Nephron progenitor cell (in vitro differentiated cells): ENCODE measurements around the gene MYO1B.

Experiments
- DNase-seq: peaks from one replicate; pipeline ENCODE4 v3.0.0; 2021
- H3K27ac Mint-ChIP-seq: 2 replicates; pipeline ENCODE4 v1.8.0; 2021; ENCODE audit warnings: mild to moderate bottlenecking, moderate library complexity, mixed read lengths
- H3K27me3 Mint-ChIP-seq: 2 replicates; pipeline ENCODE4 v1.8.0; 2021; ENCODE audit warnings: mild to moderate bottlenecking, low read depth, mixed read lengths; ENCODE audit not compliant: poor library complexity
- H3K36me3 Mint-ChIP-seq: 2 replicates; pipeline ENCODE4 v1.8.0; 2021; ENCODE audit warnings: low read depth, mixed read lengths
- H3K4me1 Mint-ChIP-seq: 2 replicates; pipeline ENCODE4 v1.8.0; 2021; ENCODE audit warnings: mixed read lengths
- H3K4me3 Mint-ChIP-seq: 2 replicates; pipeline ENCODE4 v1.8.0; 2021; ENCODE audit warnings: mild to moderate bottlenecking, moderate library complexity, mixed read lengths
- H3K9me3 Mint-ChIP-seq: 2 replicates; pipeline ENCODE4 v1.8.0; 2021; ENCODE audit warnings: mild to moderate bottlenecking, moderate library complexity, mixed read lengths
- TF ChIP-seq, protein P1 (sequence below): fragments of 200-600 bp; sonication (generic); IDR thresholded peaks from 2 replicates; pipeline ENCODE4 v1.5.0; 2021; ENCODE audit warnings: antibody characterized with exemption

The MYO1B gene

DNA sequence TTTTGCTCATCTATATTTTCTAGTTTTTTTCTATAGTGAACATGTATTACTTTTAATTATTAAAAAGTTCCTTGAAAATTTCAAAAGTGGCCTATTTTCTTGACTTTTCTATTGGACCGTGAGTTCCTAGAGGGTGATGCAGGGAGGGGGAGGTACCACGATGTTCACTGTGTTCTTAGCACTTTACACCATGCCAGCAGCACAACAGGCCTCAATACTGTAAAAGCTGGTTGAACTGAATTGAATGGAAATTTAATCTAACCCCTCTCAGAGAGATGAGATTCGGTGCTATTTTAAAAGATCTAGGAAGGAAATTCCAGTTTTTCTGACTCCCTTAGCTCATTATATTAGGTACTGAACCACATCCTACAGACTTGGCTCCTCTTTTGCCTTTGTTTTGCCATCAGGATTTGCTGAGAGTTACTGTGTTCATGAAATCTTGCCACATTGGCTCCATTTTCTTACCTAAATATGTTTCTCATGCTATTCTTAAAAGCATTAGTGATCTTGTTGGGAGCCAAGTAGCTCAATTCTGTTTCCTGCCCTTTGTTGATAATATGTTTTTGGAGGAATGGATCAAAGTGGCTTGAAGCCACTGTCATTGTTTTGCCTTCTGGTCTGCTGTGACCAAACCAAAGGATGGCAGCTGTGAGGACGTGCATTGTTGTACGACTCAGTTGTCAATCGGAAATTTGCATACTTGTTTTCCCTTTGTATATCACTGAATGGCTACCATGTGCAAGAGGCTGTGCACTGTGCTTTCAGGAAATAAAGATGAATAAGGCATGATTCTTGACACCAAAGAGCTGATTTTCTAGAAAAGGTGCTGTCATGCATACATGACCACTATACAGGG, 25.3 kb downstream of the MYO1B start:
- H3K27me3 Mint-ChIP-seq = no peaks in the 10 kb centered on the region
- H3K4me1 Mint-ChIP-seq = peaks cover 59% of the 10 kb centered on the region
- peak overlapping the region; percentile 4 for H3K27ac Mint-ChIP-seq
- no peak overlapping the region for H3K4me3 Mint-ChIP-seq
- H3K9me3 Mint-ChIP-seq = no peaks in the 10 kb centered on the region
- DNase-seq = no peak
- H3K36me3 Mint-ChIP-seq = peaks cover 23% of the 10 kb centered on the region
- TF ChIP-seq, protein P1, sequence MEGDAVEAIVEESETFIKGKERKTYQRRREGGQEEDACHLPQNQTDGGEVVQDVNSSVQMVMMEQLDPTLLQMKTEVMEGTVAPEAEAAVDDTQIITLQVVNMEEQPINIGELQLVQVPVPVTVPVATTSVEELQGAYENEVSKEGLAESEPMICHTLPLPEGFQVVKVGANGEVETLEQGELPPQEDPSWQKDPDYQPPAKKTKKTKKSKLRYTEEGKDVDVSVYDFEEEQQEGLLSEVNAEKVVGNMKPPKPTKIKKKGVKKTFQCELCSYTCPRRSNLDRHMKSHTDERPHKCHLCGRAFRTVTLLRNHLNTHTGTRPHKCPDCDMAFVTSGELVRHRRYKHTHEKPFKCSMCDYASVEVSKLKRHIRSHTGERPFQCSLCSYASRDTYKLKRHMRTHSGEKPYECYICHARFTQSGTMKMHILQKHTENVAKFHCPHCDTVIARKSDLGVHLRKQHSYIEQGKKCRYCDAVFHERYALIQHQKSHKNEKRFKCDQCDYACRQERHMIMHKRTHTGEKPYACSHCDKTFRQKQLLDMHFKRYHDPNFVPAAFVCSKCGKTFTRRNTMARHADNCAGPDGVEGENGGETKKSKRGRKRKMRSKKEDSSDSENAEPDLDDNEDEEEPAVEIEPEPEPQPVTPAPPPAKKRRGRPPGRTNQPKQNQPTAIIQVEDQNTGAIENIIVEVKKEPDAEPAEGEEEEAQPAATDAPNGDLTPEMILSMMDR = no peak

GRCh38 chr2:191272064-191272463, 26.9 kb downstream of the MYO1B start:
- no peaks in the 10 kb centered on the region for H3K27me3 Mint-ChIP-seq
- H3K27ac Mint-ChIP-seq = no peak overlapping the region
- H3K4me1 Mint-ChIP-seq = peaks cover 43% of the 10 kb centered on the region
- TF ChIP-seq, protein P1 = no peak
- no peaks in the 10 kb centered on the region for H3K9me3 Mint-ChIP-seq
- no peak for DNase-seq
- peaks cover 38% of the 10 kb centered on the region for H3K36me3 Mint-ChIP-seq
- no peak overlapping the region for H3K4me3 Mint-ChIP-seq

DNA sequence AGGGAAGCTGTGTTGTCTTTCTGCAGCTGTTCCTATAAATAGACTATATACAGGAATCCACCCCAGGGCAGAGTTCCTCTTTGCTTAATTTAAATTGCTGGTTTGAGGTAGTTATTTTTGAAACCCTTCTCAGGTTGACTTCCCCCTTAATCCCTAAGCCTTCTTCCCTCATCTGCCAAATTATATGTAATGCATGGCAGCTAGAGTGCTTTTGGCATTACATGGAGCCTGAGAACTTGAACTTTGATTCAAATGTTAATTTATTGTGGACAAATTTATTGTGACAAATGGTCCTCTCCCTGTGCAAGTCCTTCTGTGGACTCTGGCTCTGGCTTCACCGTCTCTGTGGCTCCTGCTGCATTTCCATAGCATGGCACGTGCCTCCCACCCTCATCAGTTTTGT, 29.2 kb downstream of the MYO1B start:
- TF ChIP-seq, protein P1 = no peak
- Mint-ChIP-seq H3K27me3 (no peaks in the 10 kb centered on the region), H3K4me3 (no peak overlapping the region), H3K27ac (peak overlapping the region; percentile 65), H3K9me3 (no peaks in the 10 kb centered on the region), H3K36me3 (peaks cover 44% of the 10 kb centered on the region), H3K4me1 (peaks cover 30% of the 10 kb centered on the region)
- no peak for DNase-seq

DNA sequence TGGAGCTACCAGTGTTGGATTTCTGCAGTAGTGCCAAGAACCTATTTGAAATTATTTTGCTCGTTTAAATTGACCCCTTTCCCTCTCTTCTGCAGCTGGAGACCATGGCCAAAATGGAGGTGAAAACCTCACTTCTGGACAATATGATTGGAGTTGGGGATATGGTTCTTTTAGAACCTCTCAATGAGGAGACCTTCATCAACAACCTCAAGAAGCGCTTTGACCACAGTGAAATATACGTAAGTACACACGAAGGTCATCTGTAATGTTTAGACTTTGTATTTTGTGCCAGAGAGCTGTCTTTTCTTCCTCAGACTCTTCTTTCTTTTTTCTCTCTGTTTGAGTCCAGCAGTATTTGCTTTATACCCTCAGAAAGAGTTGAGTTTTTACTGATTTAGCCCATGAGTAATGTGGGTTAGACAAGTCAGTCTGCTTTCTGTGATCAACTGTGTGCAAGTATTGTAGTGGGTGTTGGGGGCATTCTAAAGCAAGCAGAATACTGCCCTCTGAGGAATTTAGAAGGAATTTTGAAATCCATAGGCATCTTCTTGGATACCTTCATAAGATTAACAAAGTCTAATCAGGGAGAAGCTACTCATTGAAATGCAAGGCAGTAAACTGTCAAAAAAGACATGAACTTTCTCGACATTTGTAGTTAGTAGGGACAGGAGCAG, 31.7 kb downstream of the MYO1B start:
- Mint-ChIP-seq H3K36me3 (peaks cover 67% of the 10 kb centered on the region), H3K4me1 (peaks cover 35% of the 10 kb centered on the region), H3K4me3 (no peak overlapping the region), H3K27me3 (no peaks in the 10 kb centered on the region), H3K9me3 (no peaks in the 10 kb centered on the region), H3K27ac (no peak overlapping the region)
- TF ChIP-seq, protein P1 = no peak
- DNase-seq = no peak

GRCh38 chr2:191280290-191280689, 35.1 kb downstream of the MYO1B start:
- no peaks in the 10 kb centered on the region for H3K27me3 Mint-ChIP-seq
- no peaks in the 10 kb centered on the region for H3K9me3 Mint-ChIP-seq
- no peak overlapping the region for H3K4me3 Mint-ChIP-seq
- peaks cover 19% of the 10 kb centered on the region for H3K4me1 Mint-ChIP-seq
- TF ChIP-seq, protein P1 = no peak
- H3K36me3 Mint-ChIP-seq = peaks cover 82% of the 10 kb centered on the region
- DNase-seq = no peak
- H3K27ac Mint-ChIP-seq = no peak overlapping the region
